Kidney glomerular epithelial cell (primary cell): ENCODE measurements around the gene CFAP97D1.

Source experiments
- DNase-seq: peaks from one replicate; lab custom pipeline; 2025; lab: John Stamatoyannopoulos, UW

The CFAP97D1 gene

DNA sequence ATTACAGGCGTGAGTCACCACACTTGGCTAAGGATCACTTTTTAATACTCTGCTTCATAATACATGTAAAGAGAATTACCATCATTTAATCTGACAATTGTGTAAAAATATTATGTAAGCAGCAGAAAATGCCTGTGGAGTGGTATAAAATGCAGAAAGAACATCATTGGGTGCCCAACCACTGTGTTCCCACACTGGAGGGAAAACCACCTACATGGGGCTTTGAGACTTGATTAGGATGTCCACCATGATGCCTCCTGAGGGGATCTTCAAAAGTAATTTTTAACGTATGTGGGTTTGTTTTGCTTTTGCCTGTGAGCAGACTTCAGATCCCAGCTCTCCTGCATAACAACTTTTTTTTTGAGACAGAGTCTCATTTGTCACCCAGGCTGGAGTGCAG lies 18.8 kb downstream of the CFAP97D1 start:
- DNase-seq = no peak

DNA sequence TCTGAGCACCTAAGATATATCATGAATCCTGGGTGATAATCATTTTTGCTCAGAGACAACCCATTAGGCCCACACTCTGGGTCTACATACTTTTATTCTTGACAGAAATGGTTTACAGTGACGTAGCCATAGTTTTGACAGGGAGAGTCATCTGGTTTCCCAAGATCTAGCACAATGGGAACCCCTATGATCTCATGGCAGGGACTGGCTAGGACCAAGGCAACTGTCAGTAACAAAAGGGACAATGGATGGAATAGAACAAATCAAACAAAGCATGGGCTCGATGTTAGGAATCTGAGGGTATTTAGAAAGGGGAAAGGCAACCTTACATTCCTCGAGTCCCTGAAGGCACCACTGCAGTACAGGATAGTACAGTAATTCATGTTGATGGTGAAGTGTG lies 20.5 kb downstream of the CFAP97D1 start:
- DNase-seq = no peak

DNA sequence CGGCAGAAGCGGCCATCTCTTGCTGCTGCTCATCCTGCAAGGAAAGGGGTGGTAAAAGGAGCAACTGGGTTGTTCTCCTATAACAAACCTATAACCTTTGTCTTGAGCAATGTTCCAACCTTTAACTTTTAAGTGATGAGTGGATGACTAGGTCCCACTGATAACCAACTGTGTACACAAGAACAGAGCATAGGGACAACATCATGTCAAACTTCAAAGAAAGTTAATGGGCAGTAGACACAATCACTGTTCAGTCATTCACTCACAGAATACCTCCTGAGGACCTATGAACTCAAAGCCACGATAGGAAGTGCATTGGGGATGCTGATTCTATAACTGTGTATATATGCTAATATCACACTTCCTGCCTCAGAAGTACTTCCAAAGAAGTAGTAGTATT lies 21.6 kb downstream of the CFAP97D1 start:
- no peak for DNase-seq

DNA sequence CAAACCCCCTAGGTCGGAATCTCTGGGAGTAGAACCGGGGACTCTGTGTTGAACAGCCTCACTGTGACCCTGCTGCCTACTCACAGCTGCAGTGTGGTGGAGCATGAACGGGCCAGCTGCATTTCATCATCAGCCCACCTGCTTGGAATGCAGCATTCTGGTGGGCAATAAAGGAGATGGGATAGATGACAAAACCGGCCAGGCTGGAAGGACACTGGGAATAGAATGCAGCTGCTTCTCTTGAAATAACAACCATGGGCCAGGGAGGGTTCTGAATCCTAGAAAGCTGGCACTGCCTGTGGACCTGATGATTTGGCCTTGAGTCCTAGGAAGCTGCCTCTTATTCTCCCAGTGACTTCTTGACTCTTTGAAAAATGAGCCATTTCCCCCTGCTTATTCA lies 23.5 kb downstream of the CFAP97D1 start:
- no peak for DNase-seq

DNA sequence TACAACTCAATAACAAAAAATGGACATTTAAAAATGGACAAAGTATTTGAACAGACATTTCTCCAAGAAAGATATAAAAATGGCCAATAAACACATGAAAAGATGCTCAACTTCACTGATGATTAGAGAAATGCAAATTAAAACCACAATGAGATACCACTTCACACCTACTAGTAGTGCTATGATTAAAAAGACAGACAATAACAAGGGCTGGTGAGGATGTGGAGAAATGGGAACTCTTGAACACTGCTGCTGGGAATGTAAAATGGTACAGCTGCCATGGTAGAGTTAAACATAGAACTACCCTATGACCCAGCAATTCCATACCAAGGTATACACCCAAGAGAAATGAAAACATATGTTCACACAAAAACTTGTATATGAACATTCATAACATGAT lies 24.9 kb downstream of the CFAP97D1 start:
- no peak for DNase-seq

DNA sequence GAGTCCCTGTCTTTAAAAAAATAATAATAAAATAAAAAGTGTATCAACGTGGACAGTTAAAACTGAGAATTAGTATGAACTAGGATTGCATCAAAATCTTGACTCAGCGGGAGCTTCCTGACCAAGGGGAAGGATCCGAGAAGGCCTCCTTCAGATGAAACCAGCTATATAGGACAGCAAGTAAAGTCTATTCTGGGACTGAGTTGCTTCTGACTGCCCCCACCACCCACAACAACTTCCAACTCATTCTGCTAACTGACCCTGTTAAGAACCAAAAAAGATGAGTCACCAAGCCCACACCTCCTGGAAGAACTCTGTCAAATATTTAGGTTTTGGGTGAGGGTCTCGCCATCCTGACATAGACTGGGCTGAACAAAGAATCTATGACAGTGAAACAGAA lies 27.8 kb downstream of the CFAP97D1 start:
- DNase-seq = no peak

DNA sequence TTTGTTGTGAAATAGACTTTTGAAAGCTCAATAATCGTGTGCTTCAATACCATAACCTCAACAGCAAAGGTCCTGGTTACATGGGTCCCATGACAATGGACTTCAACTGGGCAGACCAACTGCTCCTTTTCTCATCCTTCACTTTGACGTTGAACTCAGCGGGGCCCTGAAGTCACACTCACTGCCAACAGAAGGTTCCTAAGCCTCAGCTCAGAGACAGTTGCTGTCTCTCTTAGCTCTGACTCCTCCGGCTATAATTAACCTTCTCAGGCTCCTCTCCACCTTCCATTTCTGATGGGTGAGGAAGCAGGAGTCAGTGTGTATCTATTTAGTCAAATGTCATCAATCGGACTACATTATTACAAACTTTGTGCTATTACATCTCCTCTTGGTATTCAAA lies 28.9 kb downstream of the CFAP97D1 start:
- no peak for DNase-seq

DNA sequence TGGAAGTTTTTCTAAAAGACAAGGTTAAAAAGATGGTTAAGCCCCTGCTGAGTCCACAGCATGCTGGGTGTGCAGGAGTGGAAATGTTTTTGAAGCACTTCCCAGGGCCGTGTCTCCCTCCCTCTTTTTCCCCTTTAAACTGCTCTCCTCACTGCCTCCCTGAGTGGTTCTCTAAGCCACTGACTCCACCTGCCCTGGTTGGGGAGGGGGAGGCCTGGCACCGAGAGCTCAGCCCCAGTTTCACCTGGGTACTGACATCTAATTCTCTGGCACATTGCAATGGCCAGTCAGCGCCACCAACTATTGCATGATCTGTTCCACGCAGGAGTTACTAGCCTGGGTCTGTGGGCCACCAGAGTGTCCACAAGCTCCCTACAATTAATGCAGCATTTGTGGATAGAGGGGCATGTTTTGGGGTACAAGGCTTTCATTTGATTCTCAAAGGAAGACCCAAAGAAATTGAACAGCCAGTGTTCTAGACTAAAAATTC lies 30.0 kb downstream of the CFAP97D1 start:
- no peak for DNase-seq

DNA sequence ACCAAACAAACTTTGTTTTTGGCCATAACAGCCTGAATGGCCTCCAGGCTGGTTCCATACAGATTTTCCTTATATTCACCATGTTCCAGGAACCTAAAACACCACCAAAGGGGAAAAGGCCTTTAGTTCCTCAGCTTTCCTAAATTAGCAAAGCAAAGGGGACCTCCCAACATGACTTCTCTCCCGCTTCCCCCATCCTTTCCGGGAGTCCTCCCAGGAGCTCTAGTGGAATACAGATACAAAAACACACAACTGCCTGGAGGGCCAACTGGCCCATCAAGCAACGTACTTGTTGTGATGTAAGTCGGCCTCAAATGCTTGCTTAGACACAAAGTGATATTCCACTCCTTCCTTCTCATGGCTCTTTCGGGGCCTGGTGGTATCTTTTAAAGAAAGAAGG lies 30.6 kb downstream of the CFAP97D1 start:
- DNase-seq = no peak

DNA sequence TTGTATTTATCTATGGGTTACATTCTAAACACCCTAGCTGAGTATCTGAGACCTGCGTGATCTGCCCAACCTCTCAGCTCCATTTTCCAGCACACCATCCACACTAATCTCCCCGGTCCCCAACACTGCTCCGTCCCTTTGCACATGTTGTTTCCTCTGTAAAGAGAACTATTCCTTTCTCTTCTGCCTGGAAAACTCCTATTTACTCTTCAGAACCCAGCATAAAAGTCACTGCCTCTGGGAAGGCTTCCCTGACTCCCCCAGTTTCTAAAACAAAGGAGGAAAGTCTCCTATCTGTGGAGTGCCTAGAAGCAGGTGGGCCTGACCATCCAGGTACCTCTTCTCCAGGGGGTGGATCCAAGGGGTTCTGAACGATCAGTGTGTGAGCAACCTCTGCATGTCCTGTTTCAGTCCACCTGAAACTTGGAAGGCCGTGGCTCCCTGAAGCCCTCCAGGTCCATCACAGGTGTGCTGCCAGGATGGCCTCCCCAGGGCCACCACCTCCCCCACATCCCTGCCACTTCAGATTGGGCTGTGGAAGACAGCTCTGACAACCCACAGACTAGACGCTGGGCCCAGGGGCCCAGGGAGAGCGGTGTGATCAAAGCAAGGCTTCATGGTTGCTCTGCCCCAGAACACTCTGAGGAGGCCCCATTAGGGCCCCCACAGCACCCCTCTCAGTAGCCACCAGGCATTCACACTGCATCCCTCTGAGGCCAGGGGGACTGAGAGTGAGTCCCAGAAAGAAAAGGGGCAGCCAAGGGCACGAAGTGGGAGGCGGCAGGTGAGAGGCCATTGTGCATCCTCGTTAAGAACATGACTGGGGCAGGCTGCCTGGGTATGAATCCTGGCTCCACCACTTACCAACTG lies 32.4 kb downstream of the CFAP97D1 start:
- DNase-seq = no peak

DNA sequence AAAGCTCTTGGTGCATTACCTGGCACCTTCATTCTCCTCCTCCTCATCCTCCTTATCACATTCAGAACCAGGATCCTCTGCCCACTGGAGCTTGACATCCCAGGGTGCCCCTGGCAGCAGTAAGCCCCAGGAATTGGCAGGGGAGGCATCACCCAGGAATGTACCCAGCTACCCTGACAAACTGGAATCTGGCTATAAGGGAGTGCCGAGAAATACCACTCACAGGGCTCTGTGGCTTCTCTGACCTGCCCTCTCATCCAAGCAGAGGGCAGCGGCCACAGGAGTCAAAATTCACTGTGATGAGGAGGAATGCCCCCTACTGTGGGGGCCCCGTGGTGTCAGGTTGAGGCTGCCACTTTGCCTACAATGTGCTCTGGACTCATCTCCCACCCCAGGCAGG lies 33.2 kb downstream of the CFAP97D1 start:
- DNase-seq = peak; percentile 29

DNA sequence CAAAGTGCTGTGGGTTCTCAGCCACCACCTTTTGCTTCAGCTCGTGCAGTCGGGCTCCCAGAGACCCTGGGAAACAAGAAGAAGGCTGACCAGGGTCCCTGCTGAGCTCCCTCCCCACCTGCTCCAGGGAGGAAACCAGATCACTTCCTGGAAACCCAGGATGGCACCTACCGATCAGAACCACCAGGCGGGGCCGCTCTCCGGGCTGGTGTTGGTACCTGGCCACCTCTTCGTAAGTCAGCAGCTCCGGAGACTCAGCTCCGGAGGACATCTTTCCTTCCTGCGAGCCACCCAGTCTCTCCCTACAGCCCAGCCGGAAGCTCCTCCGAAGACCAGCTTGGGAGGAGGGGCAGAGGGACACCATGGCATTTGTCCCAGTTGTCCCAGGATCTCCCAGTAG lies 33.8 kb downstream of the CFAP97D1 start:
- no peak for DNase-seq

DNA sequence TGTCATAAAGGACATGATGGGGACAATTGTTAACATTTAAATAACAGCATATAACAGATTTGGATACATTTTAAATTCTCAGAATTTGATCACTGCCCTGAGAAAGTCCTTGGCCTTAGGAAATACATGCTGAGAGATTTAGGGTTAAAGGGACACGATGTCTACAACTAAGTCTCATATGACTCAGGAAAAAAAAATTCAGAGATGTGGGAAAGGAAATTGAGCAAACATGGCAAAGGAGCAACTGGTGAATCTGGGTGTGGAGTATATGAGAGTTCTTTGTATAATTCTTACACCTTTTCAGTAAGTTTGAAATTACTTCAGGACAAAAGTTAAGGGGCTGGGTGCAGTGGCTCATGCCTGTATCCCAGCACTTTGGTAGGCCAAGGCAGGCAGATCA lies 34.5 kb downstream of the CFAP97D1 start:
- DNase-seq = peak; percentile 39

DNA sequence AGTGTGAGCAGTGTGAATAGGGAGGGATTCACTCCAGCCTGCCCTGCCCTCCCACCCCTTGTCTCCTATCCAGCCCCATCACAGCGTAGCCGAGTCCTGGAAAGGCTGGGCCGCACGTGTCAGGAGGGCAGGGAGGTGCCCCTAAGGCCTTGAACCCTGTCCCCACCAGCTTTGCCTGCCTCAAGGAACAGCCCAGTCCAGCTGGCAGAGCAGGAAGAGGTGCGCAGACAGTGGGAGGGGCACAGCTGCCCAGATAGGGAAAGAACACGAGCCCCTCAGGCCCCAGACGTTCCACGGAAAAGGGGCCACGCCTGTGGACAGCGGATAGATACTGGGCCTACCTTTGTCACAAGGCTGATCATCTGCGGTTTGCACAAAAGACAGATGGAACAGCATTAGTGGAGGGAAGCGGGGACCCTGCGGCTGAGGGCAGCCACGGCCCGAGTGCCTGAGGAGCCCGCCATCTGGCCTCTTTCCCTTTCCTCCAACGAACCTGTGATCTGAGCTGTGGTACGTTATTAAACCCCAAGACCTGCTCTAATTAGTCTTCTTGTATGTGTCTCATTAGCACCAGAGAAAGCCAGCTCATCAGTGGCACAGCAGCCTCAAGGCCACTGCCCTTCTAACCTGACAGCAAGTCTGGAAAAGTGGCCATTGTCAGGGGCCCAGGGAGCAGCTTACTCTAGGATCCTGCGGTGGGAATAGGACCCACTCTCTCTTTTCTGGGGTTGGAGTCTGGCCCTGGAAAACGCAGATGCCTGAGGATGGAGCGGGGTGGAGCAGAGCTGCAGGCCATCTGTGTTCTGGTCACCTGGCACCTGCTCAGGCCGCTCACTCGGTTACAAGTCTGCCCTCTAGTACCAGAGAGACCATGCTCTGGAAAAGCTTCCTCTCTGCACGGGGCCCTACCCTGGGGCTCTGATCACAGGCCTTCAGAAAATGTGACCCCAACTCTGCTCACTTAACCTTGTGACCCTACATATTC lies 36.4 kb downstream of the CFAP97D1 start:
- DNase-seq = no peak

DNA sequence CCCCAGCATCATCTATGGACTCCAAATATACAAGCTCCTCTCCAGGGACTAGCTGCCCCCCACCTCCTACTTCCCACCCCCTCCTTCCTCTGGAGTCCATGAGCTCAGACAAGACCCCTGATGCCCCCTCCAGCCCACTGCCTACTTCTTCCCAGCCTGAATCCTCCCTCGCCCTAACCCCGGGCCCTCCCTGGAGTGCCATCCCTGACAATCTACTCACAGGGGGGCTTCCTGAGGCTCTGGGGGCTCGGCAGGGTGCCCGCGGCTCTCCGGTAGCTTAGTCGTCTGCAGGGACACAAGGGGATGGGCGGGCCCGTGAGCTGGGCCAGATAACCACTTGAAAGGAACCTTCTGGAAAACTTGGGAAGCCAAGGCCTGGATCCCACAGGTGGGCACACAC lies 37.6 kb downstream of the CFAP97D1 start:
- no peak for DNase-seq

DNA sequence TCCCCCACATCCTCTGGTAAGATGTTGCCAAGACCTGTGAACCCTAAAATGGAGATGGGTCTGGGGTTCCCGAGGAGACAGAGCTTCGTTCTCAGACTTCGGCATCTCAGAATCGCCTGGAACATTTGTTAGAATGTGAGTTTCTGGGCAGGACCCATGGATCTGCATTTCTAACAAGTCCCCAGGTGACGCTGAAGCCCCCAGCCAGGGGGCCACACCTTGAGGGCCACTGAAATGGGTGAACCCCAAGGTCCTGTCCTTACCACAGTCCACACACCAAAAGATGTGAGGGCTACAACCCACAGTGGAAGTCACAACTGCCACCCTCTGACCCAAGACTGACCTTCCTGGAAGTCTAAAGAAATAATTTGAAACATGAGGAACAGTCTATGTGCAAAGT lies 38.7 kb downstream of the CFAP97D1 start:
- no peak for DNase-seq

DNA sequence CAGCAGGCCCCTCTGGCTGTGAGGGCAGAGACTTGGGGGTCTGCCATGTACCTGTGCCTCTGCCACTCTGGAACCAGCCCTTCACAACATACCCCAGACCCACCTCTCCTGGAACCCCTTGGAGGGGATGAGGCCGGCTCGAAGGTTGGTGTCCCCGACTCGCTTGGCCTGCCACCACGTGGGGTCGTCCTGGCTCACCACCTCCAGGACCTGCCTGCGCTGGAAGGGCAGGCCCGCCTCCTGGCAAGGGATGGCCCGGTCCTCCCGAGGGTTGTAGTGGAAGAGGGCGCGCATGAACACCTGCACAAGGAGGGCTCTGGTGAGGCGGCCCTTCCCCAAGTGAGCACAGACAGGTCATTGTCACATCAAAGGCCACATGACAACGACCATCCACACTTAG lies 40.5 kb downstream of the CFAP97D1 start:
- no peak for DNase-seq

DNA sequence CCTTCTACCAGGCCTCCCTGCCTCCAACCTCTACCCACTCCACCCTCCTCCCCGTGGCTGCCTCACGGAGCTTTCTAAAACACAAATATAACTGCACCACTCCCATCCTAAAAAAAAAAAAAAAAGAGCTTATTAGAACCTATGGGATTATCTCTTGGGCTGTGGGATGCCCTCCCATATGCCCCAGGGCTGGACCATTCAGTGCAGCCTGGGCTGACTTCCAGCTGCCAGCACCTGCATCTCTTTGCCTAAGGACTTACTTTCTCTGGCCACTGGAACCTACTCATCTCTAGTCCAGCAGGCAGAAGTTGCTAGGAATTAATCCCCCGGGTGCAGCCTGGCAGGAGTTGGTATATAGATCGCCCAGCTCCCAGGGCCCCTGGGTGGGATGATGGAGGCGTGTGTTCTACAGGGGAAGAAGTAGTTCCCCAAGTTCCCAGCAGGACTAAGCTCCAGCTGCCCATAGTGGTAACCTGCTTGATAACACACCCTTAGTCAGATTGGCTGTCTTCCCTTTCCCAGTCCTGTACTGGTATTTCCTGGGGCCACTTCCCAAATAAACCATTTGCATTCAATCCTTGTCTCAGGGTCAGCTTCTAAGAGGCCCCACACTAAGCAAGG lies 42.4 kb downstream of the CFAP97D1 start:
- no peak for DNase-seq

DNA sequence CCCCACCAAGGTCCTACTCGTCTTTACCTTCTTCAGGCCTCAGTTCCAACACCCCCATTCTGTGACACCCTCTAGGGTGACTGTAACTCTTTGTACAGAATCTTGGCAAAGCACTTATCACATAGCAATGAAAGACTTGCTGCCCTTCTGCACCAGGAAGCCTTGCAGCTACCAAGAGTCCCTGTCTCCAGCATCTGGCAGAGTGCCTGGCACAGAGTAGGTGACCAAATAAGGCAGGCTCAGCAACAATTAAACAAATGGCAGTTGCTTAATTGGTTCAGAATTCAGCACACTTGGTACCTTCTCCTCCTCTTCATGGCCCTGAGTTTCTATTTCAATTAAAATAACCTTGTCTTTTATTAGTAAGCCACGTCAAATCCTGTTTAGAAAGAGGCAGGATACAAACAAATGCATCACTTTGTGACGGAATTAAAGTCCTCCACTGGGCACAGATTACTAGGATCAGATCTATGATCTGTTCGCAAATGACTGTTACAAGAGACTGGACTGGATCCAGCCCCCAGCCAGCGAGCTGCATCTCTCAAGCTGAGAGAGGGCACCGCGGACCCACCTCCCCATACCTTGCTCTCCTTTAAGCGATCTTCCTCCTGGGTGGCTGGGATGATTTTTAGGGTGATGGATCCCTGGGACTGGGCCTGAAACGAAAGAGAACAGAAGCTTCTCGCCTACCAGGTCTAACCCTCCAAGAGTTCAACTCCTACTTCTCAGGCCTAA lies 43.3 kb downstream of the CFAP97D1 start:
- no peak for DNase-seq

DNA sequence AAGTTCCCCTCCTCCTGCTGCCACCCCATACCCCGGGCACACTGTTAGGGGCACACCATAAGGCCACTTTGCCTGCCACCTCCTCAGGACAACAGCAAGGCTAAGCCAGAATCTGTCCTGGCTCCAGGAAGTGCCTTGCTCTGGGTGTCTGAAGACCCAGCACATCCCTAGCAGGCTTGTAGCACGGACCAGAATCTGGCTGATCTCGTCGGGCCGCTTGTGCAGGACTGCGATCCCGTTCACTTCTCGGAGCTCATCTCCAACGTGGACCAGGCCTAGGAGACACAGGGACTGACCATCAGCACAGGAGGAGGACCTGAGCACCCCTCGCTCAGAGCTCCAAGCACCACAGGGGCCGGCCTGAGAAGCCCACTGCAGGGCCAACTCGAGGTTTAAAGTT lies 45.3 kb downstream of the CFAP97D1 start:
- DNase-seq = no peak

DNA sequence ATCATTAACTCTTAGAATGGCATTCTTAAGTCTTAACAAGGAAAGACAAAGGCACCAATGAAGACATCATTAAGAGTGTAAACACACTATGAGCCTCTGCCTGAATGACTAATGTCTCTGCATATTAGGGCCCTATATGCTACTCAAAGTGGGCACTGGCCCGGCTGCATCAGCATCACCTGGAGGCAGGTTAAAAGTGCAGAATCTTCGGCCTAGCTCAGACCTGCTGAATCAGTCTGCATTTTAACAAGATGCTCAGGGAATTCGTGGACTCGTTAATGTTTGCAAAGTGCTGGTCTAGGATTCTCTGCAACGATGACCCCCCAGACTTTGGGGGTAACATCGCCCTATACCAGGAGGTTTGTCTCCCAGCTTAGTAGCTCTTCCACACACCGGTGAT lies 46.0 kb downstream of the CFAP97D1 start:
- DNase-seq = no peak

DNA sequence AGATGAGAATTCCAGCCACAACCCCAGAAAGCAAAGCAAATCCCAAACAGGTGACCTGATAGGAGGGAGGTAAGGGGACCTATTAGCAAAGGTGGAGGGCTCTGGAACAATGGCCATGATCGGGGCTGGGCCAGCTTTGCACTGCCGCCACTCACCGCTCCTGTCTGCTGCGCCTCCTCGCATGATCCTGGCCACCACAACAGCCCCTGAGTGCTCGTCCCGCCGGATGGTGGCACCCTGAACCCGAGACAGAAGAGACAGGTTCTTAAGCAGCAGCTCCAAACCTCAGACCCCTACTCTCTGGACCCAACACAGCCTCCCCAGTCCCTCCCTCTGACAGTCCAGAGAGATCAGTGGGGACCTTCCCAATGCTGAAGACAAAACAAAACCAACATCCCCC lies 47.4 kb downstream of the CFAP97D1 start:
- DNase-seq = no peak
